ENCODE data around the gene KRTAP10-9.

Gene KRTAP10-9

DNA sequence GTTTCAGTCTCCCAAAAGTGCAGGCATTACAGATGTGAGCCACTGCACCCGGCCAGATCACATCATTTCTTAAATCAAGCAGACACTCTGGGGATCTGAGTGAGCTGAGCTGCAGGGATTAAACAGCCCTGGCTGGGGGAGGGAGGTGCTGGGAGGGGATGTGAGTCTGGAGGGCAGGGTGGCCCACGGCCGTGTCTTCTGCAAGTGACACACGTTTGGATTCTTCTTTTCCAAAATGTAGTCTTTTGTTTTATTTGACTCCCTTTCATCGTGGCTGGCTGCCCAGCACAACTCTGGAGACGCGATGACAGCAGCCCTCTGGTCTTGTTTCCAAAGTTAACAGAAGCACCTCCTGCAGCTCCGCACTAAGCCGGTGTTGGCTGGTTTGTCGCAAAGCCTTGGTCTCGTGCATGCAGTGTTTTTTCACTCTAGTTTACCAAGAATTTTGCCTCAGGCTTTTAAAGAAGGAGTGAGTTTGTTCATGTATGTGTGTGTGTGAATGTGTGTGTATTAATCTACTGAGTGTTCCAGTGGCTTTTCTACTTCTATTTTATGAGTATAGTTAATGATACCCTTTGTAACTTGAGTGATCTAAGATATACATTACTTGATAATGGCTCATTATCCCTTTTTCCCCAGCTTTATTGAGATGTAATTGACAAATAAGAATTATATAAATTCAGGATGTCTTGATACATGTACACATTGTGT, 43.6 kb upstream of the KRTAP10-9 start:
- Histone ChIP-seq H3K27me3 (ENCODE audit: low read length) (no peaks in the 10 kb centered on the region), H2AFZ (ENCODE audit: low read depth, low read length, severe bottlenecking) (no peak overlapping the region), H3K9me2 (replicated peaks; ENCODE audit: insufficient read depth, low read length) (no peaks in the 10 kb centered on the region), H3K27ac (ENCODE audit: low read depth, low read length) (no peak overlapping the region), H3K4me2 (ENCODE audit: low read depth, low read length, poor library complexity, severe bottlenecking) (no peak overlapping the region), H4K20me1 (ENCODE audit: low read depth, low read length) (no peaks in the 10 kb centered on the region), H3K9me3 (ENCODE audit: insufficient read depth, low read length) (peaks cover 10% of the 10 kb centered on the region; the same call in 1 of the 2 replicates), H3K36me3 (ENCODE audit: low read length) (no peaks in the 10 kb centered on the region), H3K4me3 (ENCODE audit: insufficient read depth, low read length, poor library complexity, severe bottlenecking) (no peak overlapping the region), H3K9ac (ENCODE audit: low read length) (no peak overlapping the region), H3K79me2 (ENCODE audit: insufficient read depth, low read length) (no peaks in the 10 kb centered on the region), H3F3A (ENCODE audit: insufficient read depth) (no peaks in the 10 kb centered on the region)
- TF ChIP-seq, protein P1, sequence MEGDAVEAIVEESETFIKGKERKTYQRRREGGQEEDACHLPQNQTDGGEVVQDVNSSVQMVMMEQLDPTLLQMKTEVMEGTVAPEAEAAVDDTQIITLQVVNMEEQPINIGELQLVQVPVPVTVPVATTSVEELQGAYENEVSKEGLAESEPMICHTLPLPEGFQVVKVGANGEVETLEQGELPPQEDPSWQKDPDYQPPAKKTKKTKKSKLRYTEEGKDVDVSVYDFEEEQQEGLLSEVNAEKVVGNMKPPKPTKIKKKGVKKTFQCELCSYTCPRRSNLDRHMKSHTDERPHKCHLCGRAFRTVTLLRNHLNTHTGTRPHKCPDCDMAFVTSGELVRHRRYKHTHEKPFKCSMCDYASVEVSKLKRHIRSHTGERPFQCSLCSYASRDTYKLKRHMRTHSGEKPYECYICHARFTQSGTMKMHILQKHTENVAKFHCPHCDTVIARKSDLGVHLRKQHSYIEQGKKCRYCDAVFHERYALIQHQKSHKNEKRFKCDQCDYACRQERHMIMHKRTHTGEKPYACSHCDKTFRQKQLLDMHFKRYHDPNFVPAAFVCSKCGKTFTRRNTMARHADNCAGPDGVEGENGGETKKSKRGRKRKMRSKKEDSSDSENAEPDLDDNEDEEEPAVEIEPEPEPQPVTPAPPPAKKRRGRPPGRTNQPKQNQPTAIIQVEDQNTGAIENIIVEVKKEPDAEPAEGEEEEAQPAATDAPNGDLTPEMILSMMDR (IDR thresholded peaks at IDR 0.05; ENCODE audit: insufficient read depth, low read length, poor library complexity, severe bottlenecking), result no peak
- no peak for TF ChIP-seq EZH2phosphoT487 (conservative IDR thresholded peaks at IDR 0.05; ENCODE audit: low read length)

DNA sequence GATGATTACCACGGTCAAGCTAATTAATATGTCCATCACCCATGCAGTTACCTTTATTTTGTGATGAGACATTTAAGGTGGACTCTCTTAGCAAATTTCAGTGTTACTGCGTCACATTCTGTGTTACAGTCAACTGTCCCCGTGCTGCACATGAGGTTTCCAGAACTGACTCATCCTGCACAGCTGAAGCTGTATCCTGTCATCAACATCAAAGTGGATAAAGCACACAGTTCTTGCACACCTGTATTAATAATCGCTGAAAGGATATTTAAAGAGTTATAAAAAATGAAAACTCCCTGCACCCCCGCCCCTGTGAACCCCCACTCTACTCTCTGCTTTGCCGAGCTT, 43.1 kb upstream of the KRTAP10-9 start:
- Histone ChIP-seq H3K27me3 (ENCODE audit: low read length) (no peaks in the 10 kb centered on the region), H3K9me3 (ENCODE audit: insufficient read depth, low read length) (peaks cover 10% of the 10 kb centered on the region; the same call in 1 of the 2 replicates), H3K4me3 (ENCODE audit: insufficient read depth, low read length, poor library complexity, severe bottlenecking) (no peak overlapping the region), H3K27ac (ENCODE audit: low read depth, low read length) (no peak overlapping the region), H3K9ac (ENCODE audit: low read length) (no peak overlapping the region), H2AFZ (ENCODE audit: low read depth, low read length, severe bottlenecking) (no peak overlapping the region), H3F3A (ENCODE audit: insufficient read depth) (no peaks in the 10 kb centered on the region), H4K20me1 (ENCODE audit: low read depth, low read length) (no peaks in the 10 kb centered on the region), H3K4me2 (ENCODE audit: low read depth, low read length, poor library complexity, severe bottlenecking) (no peak overlapping the region), H3K9me2 (replicated peaks; ENCODE audit: insufficient read depth, low read length) (no peaks in the 10 kb centered on the region), H3K79me2 (ENCODE audit: insufficient read depth, low read length) (no peaks in the 10 kb centered on the region), H3K36me3 (ENCODE audit: low read length) (no peaks in the 10 kb centered on the region)
- no peak for TF ChIP-seq EZH2phosphoT487 (conservative IDR thresholded peaks at IDR 0.05; ENCODE audit: low read length)
- TF ChIP-seq, protein P1 (IDR thresholded peaks at IDR 0.05; ENCODE audit: insufficient read depth, low read length, poor library complexity, severe bottlenecking), result no peak

DNA sequence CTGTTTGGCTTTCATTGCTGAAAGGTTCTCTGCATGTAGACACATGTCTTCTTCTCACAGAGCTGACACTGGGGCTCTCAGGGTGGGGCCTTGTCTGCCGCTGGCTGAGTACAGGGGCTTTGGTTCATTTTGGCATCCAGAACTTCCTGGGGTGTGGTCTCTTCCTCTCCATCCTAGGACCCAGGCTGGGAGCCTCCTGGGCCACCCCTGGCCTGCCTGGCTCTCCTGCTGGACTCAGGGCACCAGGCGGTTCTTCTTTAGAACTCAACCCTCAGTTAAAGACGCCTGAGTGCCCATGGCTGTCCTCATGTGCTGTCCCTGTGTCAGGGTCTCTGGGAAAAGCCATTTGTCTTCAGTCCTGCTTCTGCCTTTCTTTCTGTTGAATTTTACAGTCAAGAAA, 41.0 kb upstream of the KRTAP10-9 start:
- Histone ChIP-seq H3F3A (ENCODE audit: insufficient read depth) (no peaks in the 10 kb centered on the region), H3K4me2 (ENCODE audit: low read depth, low read length, poor library complexity, severe bottlenecking) (no peak overlapping the region), H3K9ac (ENCODE audit: low read length) (no peak overlapping the region), H2AFZ (ENCODE audit: low read depth, low read length, severe bottlenecking) (no peak overlapping the region), H3K9me2 (replicated peaks; ENCODE audit: insufficient read depth, low read length) (no peaks in the 10 kb centered on the region), H4K20me1 (ENCODE audit: low read depth, low read length) (no peaks in the 10 kb centered on the region), H3K27ac (ENCODE audit: low read depth, low read length) (no peak overlapping the region), H3K9me3 (ENCODE audit: insufficient read depth, low read length) (peaks cover 10% of the 10 kb centered on the region; the same call in 1 of the 2 replicates), H3K79me2 (ENCODE audit: insufficient read depth, low read length) (no peaks in the 10 kb centered on the region), H3K36me3 (ENCODE audit: low read length) (no peaks in the 10 kb centered on the region), H3K27me3 (ENCODE audit: low read length) (no peaks in the 10 kb centered on the region), H3K4me3 (ENCODE audit: insufficient read depth, low read length, poor library complexity, severe bottlenecking) (no peak overlapping the region)
- TF ChIP-seq EZH2phosphoT487 (conservative IDR thresholded peaks at IDR 0.05; ENCODE audit: low read length), result no peak
- TF ChIP-seq, protein P1 (IDR thresholded peaks at IDR 0.05; ENCODE audit: insufficient read depth, low read length, poor library complexity, severe bottlenecking), result no peak
